Kidney epithelial cell (primary cell): ENCODE measurements around the gene BCL2L14. TPM values are rescaled to one million over a fixed set of nuclear protein-coding genes. Genes with fewer than 3 reads are reported as not detected.

Experiments
- DNase-seq: peaks from one replicate; pipeline ENCODE4 v3.0.0-alpha.2; 2010; ENCODE audit warnings: low read depth
- H3K27me3 ChIP-seq: 2 replicates; pipeline ENCODE4 v1.6.0; 2011; ENCODE audit warnings: low read length; ENCODE audit not compliant: control insufficient read depth, insufficient read depth
- H3K36me3 ChIP-seq: 2 replicates; pipeline ENCODE4 v1.5.1; 2011; ENCODE audit warnings: low read length; ENCODE audit not compliant: control insufficient read depth, insufficient read depth
- H3K4me3 ChIP-seq: 2 replicates; pipeline ENCODE4 v1.5.1; 2011; ENCODE audit warnings: low read depth, mild to moderate bottlenecking, control low read depth, low read length
- CTCF ChIP-seq: IDR thresholded peaks from 2 replicates; pipeline ENCODE4 v1.5.1; 2011; ENCODE audit warnings: mild to moderate bottlenecking, moderate library complexity, low read length, control low read depth, inconsistent platforms; ENCODE audit not compliant: insufficient read depth, poor library complexity, severe bottlenecking
- total RNA-seq: library from RNA; depleted of rRNA; stranded (reverse); fragments of >200 nt; gene quantifications from 2 replicates; pipeline ENCODE4 v1.2.3, GENCODE V29; 2015

Gene BCL2L14
- total RNA-seq, 1 donor from 2014 or later, result not detected

- DNase-seq, result no peak
- H3K36me3 ChIP-seq, result no peaks in the 10 kb centered on the region
- no peak for TF ChIP-seq CTCF
- no peaks in the 10 kb centered on the region for H3K27me3 ChIP-seq
- H3K4me3 ChIP-seq, result no peak overlapping the region
These were observed 12.9 kb downstream of the BCL2L14 start for GRCh38 chr12:12083688-12084087.

DNA sequence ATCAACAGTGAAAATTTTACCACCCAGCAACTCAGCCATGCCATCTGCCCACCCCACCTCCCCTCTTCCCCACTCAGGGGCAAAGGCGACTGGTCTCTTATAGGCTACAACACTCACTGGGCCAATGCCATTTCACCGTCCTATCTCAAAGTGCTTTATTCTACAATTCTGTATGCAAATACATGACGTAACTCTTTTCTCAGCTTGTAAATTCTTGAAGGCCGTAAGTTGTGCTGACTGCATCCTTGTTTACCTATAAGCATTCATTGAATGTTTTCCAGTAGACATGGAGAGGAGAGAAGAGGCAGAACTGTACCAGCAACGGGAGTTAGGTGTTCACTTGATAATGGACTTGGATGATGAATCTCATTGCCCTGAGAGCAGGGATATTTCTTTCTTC lies 15.6 kb downstream of the BCL2L14 start:
- no peaks in the 10 kb centered on the region for H3K27me3 ChIP-seq
- no peak overlapping the region for H3K4me3 ChIP-seq
- no peak for TF ChIP-seq CTCF
- DNase-seq, result no peak
- H3K36me3 ChIP-seq, result no peaks in the 10 kb centered on the region

DNA sequence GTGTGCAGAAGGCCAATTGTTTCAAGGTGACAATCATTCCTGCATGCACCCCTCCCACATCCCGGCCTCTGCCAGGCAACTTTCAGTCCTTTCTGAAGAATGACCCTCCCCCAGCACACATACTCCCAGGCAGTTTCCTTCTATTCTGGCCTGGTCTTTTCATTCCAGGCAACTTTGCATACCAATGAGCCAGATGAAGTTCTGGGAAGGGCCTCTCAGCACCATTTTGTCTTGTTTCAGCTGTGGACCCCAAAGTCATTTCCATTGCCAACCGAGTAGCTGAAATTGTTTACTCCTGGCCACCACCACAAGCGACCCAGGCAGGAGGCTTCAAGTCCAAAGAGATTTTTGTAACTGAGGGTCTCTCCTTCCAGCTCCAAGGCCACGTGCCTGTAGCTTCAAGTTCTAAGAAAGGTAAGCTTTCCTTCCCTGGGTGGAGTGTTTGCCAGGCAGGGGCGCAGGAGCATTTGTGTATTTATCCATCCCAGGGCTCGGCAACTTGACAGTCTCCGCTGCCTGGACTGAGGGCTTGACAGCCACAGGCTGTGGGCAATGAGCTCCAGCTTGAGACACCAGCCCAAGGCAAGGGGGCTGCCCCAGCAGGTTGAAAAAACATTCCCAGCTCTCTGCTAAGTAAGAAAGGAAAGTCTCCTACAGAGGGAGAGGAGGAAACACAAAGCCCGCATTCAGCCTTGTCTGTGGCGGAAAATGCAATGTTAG lies 16.4 kb downstream of the BCL2L14 start:
- Histone ChIP-seq H3K36me3 (no peaks in the 10 kb centered on the region), H3K27me3 (no peaks in the 10 kb centered on the region), H3K4me3 (no peak overlapping the region)
- no peak for DNase-seq
- TF ChIP-seq CTCF, result no peak

- Histone ChIP-seq H3K36me3 (no peaks in the 10 kb centered on the region), H3K4me3 (no peak overlapping the region), H3K27me3 (no peaks in the 10 kb centered on the region)
- no peak for TF ChIP-seq CTCF
- no peak for DNase-seq
These were observed 16.9 kb downstream of the BCL2L14 start for GRCh38 chr12:12087693-12088034.

DNA sequence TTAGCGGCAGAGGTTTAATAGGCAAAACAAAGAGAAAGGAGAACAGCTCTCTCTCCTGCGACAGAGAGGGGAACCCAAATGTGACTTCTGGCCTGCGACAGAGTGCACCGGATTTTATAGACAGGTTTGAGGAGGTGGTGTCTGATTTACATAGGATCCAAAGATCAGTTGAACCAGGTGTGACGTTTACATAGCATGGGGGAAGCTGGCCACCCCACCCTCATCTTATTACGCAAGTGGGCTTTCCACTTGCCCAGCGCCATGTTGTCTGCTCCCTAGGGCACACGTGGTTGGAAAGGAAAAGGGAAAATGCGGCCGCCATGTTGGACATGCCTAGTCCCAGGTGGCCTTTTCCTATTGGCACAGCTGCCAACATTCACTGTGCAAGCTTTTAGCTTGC lies 17.4 kb downstream of the BCL2L14 start:
- no peak for DNase-seq
- Histone ChIP-seq H3K27me3 (no peaks in the 10 kb centered on the region), H3K36me3 (no peaks in the 10 kb centered on the region), H3K4me3 (no peak overlapping the region)
- TF ChIP-seq CTCF, result no peak

DNA sequence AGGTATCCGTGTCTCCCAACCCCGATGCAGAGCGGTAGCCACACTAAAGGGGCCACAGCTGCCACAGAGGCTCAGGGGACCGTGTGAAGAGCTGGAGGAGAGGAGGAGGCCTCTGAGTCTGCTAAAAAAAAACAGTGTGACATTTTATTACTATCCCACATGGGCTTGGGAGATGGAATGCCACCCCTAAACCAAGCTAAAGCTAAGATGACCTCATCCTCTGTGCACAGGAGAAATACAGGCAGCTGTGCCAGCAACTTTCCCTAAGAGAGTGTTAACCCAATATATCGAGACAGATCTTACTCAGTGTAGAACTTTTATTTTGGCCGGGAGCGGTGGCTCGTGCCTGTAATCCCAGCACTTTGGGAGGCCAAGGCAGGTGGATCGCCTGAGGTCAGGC lies 18.0 kb downstream of the BCL2L14 start:
- no peak for DNase-seq
- Histone ChIP-seq H3K36me3 (no peaks in the 10 kb centered on the region), H3K4me3 (no peak overlapping the region), H3K27me3 (no peaks in the 10 kb centered on the region)
- no peak for TF ChIP-seq CTCF
